Heart left ventricle (tissue), 16 donors: ENCODE measurements around the gene HS6ST1. TPM values are rescaled to one million over a fixed set of nuclear protein-coding genes. Genes with fewer than 3 reads are reported as not detected.

Experiments used
- ATAC-seq, 4 donors: fragments of 200-7000 bp; cut with Tn5 transposase; one replicate each; pipeline ENCODE4 v1.9.1; 2020 to 2022; ENCODE audit warnings: moderate library complexity in 4 of 4, mild to moderate bottlenecking in 3 of 4, moderate number of reproducible peaks in 1 of 4
- DNase-seq, 5 donors: peaks; one replicate each; pipeline ENCODE4 v3.0.0-alpha.2; 2020
- H3K27ac ChIP-seq, 12 donors: fragments of 200-600 bp; sonication (generic) in 4 of 12; one replicate each; pipeline versions ENCODE4 v1.5.0 to v1.8.0; 2016 to 2022; ENCODE audit warnings: mild to moderate bottlenecking in 2 of 12
- H3K27me3 ChIP-seq, 9 donors: fragments of 200-600 bp; sonication (generic) in 2 of 9; one replicate each; pipeline versions ENCODE4 v1.5.1 to v1.8.0; 2016 to 2022; ENCODE audit warnings: mild to moderate bottlenecking in 3 of 9
- H3K36me3 ChIP-seq, 9 donors: fragments of 200-600 bp; sonication (generic) in 2 of 9; one replicate each; pipeline versions ENCODE4 v1.5.0 to v1.8.0; 2018 to 2022; ENCODE audit warnings: mild to moderate bottlenecking in 2 of 9
- H3K4me1 ChIP-seq, 12 donors: fragments of 200-600 bp; sonication (generic) in 4 of 12; one replicate each; pipeline versions ENCODE4 v1.5.0 to v1.8.0; 2016 to 2022; ENCODE audit warnings: mild to moderate bottlenecking in 3 of 12
- H3K4me3 ChIP-seq, 12 donors: fragments of 200-600 bp; sonication (generic) in 4 of 12; one replicate each; pipeline versions ENCODE4 v1.5.0 to v1.8.0; 2017 to 2022; ENCODE audit warnings: mild to moderate bottlenecking in 9 of 12, moderate library complexity in 4 of 12
- H3K9me3 ChIP-seq, 12 donors: fragments of 200-600 bp; sonication (generic) in 4 of 12; one replicate each; pipeline versions ENCODE4 v1.5.0 to v1.8.0; 2016 to 2022; ENCODE audit warnings: mild to moderate bottlenecking in 1 of 12
- POLR2A ChIP-seq, 2 donors: fragments of 450-650 bp; IDR thresholded peaks; one replicate each; pipeline ENCODE4 v1.6.1; 2017; ENCODE audit warnings: antibody characterized with exemption in 2 of 2, mild to moderate bottlenecking in 2 of 2, moderate library complexity in 2 of 2
- WGBS, 4 donors: extraction: QIAGEN DNeasy Blood & Tissue Kit in 2 of 4; methylation state at CpG; one replicate each; pipeline versions ENCODE4 v1.1.5 to v1.1.7; 2013 to 2018; 5-methylcytosine and 5-hydroxymethylcytosine counted together
- intact Hi-C, 10 donors: fragments of 100-400 bp; cut with DNase I; formaldehyde crosslinking; loops; one replicate each; pipeline versions ENCODE4 v1.11.1 to v1.14.2; 2022
- polyA plus RNA-seq, 2 donors: library from polyadenylated mRNA; stranded (reverse); fragments of 200-250 nt; gene quantifications; one replicate each; pipeline ENCODE4 v1.2.3, GENCODE V29; 2013
- total RNA-seq, 9 donors: library from RNA; depleted of rRNA in 2 of 9; stranded (reverse); fragments of >200 nt in 2 of 9; fragmentation: NEBNext Ultra II Directional in 3 of 9; extraction: Animal tissue kit (Norgen Biotek cat#: 25700) in 3 of 9; gene quantifications; one replicate each; pipeline versions ENCODE4 v1.1.0 to v1.2.4, GENCODE V29; 2016 to 2023
- TF ChIP-seq, protein P1 (sequence below), 12 donors: fragments of 200-600 bp; sonication (generic) in 4 of 12; IDR thresholded peaks; one replicate each; pipeline versions ENCODE4 v1.5.0 to v1.8.0; 2018 to 2022; ENCODE audit warnings: antibody characterized with exemption in 12 of 12, mild to moderate bottlenecking in 5 of 12
- donor health status: ischemic (EF 13 %, LVEDD 7.1; RV severe dilation, severe dysfunction).
- donor health status: healthy with polysubstance abuse.
- donor health status: DM: no; HTN: yes; CAD: no.
- donor health status: DM: no; HTN: no; CAD: no.
- donor health status: ischemic (EF 25% LVEDD 6.9; RV normal size, moderate dysfunction).
- donor health status: ischemic (EF 25% LVEDD 5.7; RV mildly dilated, moderate dysfunction).
- donor health status: healthy.
- donor health status: DM: yes; HTN: yes; CAD: no.
- donor health status: ischemic (EF 35%, LVEDD 5.7; RV mildly dilated, moderate dysfunction).
- donor health status: nonischemic (EF 11% LVEDD 7.7; RV severe dilation, severe dysfunction).
- donor health status: DM: yes; HTN: yes; CAD: no.
- donor health status: PGD.
- donor health status: ischemic (EF 29% LVEDD 5.4; RV normal size, mild dysfunction).
- donor health status: nonischemic (EF 23%, LVEDD 6.1; RV moderate dilation, normal function).

The HS6ST1 gene
- total and polyA plus RNA-seq, 11 donors, result 15.6 to 87.3 (median 24.9) TPM

DNA sequence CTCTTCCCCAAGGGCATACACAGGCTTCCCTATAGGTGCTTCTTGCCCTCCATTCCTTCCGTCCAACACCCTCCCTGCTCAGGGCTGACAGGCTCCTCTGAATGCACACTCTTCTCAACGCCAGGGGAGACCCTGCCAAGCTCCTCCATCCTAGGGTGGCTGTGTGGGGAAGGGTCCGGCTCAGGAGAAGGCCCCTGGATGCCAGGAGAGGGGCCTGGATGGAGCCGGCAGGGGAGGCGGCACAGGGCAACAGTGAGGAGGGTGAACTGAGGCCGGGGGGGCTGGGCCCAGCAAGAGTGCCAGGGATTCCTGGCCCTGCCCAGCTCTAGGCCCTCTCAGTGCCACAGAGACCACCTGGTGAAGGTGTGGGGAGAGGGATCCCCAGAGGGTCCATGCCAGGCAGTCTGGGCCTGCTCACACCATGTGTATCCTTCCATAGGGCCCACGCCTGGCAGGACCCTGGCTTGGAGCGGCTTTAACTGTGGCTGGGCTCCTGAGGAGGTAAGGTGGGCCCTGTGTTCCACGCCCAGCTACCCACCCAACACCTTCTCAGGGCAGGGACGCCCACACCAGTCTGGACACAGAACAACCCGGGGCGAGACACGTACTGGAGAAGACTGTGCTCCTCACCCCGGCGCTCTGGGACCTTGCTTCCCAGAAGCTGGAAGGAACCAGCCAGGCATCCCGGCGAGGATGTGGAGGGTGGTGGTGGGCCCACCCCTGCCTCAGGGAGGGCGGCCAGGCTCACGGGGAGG is 26.6 kb downstream of the HS6ST1 start:
- Histone ChIP-seq H3K27me3 (no peaks in the 10 kb centered on the region), H3K36me3 (peaks cover 0 to 3% (median 0%) of the 10 kb centered on the region in 9 donors), H3K4me3 (no peak overlapping the region), H3K4me1 (peaks cover 0 to 45% (median 7%) of the 10 kb centered on the region in 12 donors), H3K9me3 (no peaks in the 10 kb centered on the region), H3K27ac (peak overlapping the region in 2 of 12 donors; percentile 18 to 59)
- peak in 2 of 4 donors; percentile 3 to 10 for ATAC-seq
- TF ChIP-seq POLR2A (IDR thresholded peaks at IDR 0.05), result no peak
- TF ChIP-seq, protein P1, sequence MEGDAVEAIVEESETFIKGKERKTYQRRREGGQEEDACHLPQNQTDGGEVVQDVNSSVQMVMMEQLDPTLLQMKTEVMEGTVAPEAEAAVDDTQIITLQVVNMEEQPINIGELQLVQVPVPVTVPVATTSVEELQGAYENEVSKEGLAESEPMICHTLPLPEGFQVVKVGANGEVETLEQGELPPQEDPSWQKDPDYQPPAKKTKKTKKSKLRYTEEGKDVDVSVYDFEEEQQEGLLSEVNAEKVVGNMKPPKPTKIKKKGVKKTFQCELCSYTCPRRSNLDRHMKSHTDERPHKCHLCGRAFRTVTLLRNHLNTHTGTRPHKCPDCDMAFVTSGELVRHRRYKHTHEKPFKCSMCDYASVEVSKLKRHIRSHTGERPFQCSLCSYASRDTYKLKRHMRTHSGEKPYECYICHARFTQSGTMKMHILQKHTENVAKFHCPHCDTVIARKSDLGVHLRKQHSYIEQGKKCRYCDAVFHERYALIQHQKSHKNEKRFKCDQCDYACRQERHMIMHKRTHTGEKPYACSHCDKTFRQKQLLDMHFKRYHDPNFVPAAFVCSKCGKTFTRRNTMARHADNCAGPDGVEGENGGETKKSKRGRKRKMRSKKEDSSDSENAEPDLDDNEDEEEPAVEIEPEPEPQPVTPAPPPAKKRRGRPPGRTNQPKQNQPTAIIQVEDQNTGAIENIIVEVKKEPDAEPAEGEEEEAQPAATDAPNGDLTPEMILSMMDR (IDR thresholded peaks at IDR 0.05), result no peak
- 92 to 96% (median 95%) methylated on average over 7 to 19 of the region's 19 CpGs for WGBS, 4 donors
- peak in 2 of 5 donors; percentile 20 to 65 for DNase-seq
- intact Hi-C loops, result no loop called here

DNA sequence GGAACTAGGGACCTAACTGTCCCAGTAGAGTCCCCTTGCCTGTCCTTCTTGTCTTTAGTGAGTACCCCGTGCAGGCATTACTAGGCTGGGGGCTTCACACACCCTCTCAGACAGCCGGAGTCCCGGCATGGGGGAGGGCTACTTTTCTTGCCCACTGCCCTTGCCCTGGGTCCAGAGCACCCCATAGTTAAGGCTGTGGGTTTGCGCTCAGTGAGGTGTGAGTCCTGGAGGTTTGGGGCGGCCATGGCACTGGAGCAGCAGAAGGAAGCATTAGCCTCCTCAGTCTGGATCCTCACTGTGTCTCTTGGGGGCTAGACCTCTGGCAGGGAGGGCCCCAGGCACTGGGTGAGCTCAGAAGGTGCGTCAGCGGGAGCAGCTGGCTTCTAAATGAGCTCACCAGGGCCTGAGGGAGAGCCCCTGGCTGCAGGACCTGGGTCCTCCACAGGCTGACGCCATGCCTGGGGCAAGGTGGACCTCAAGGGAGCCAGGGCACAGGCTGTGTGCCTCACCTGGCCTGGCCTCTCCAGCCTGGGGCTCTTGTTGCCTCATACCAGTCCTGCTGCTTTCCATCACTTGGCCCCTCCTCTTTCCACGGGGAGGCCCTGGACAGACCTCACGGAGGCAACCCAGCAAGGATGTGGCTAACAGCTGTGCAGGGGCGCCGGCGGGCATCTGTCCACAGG is 27.4 kb downstream of the HS6ST1 start:
- 91 to 100% (median 94%) methylated on average over 6 to 13 of the region's 13 CpGs for WGBS, 4 donors
- H3K36me3 ChIP-seq, result peaks cover 0 to 3% (median 0%) of the 10 kb centered on the region in 9 donors
- TF ChIP-seq, protein P1 (IDR thresholded peaks at IDR 0.05), result no peak
- no peak for TF ChIP-seq POLR2A (IDR thresholded peaks at IDR 0.05)
- DNase-seq, result no peak
- H3K27ac ChIP-seq, result no peak overlapping the region
- H3K9me3 ChIP-seq, result no peaks in the 10 kb centered on the region
- intact Hi-C loops, result no loop called here
- H3K4me1 ChIP-seq, result peaks cover 0 to 52% (median 15%) of the 10 kb centered on the region in 12 donors
- no peak overlapping the region for H3K4me3 ChIP-seq
- H3K27me3 ChIP-seq, result no peaks in the 10 kb centered on the region
- ATAC-seq, result peak in 1 of 4 donors; percentile 14

DNA sequence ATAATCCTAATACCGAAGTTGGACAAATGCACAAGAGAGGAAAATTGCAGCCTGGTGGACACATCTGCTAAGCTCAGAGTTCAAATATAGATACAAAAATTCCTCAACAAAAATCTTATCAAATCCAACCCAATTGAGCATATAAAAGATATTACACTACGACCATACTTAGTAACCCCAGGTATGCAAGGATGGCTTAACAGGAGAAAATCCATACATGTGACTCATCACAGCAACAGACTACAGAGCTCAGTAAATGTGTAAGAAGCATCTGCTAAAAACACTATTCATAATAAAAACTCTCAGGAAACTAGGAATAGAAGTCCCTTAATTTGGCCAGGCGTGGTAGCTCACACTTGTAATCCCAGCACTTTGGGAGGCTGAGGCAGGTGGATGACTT is 28.3 kb downstream of the HS6ST1 start:
- DNase-seq, result no peak
- intact Hi-C loops, result no loop called here
- Histone ChIP-seq H3K27me3 (no peaks in the 10 kb centered on the region), H3K4me1 (peaks cover 0 to 56% (median 18%) of the 10 kb centered on the region in 12 donors), H3K27ac (no peak overlapping the region), H3K36me3 (peaks cover 0 to 3% (median 0%) of the 10 kb centered on the region in 9 donors), H3K9me3 (no peaks in the 10 kb centered on the region), H3K4me3 (no peak overlapping the region)
- TF ChIP-seq POLR2A (IDR thresholded peaks at IDR 0.05), result no peak
- ATAC-seq, result no peak
- WGBS, 4 donors, result 93 to 98% (median 96%) methylated on average over 3 of the region's 3 CpGs

DNA sequence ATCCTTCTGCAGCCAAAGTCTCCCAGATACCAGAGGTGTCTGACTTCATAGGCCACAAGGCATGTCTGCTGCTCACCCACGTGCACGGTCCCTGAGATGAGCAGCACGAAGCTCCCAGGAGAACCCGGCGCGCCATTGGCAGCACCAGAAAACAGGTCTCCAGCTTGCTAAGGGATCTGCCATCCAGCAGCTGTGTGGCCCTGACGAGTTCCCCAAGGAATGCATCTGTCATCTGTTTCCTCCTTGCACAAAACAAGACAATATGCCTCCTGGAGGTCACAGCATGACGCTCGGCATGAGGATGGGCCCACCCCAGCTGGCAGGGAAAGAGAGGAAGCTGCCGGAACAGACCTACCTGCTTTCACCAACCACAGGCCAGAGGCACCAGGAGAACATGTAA is 29.2 kb downstream of the HS6ST1 start:
- Histone ChIP-seq H3K4me1 (peaks cover 0 to 65% (median 18%) of the 10 kb centered on the region in 12 donors), H3K9me3 (no peaks in the 10 kb centered on the region), H3K36me3 (peaks cover 0 to 3% (median 0%) of the 10 kb centered on the region in 9 donors), H3K27ac (no peak overlapping the region), H3K4me3 (no peak overlapping the region), H3K27me3 (no peaks in the 10 kb centered on the region)
- intact Hi-C loops, result no loop called here
- WGBS, 4 donors, result 64 to 80% (median 69%) methylated on average over 3 to 10 of the region's 10 CpGs
- peak in 1 of 4 donors; percentile 17 for ATAC-seq
- no peak for TF ChIP-seq POLR2A (IDR thresholded peaks at IDR 0.05)
- TF ChIP-seq, protein P1 (IDR thresholded peaks at IDR 0.05), result no peak
- DNase-seq, result peak in 3 of 5 donors; percentile 19 to 31 (median 21)
